OCI-M2 (cell line): ENCODE results near the gene UBAC1.
"Not testable (repeated sequence)": the region's sequence is repeated elsewhere in the genome, so short reads cannot be mapped to it uniquely, and the experiment has no call there.

Experiments
- DNase-seq: peaks from one replicate; lab custom pipeline; 2025; ENCODE audit not compliant: unreplicated experiment; lab: John Stamatoyannopoulos, UW

UBAC1 gene

DNA sequence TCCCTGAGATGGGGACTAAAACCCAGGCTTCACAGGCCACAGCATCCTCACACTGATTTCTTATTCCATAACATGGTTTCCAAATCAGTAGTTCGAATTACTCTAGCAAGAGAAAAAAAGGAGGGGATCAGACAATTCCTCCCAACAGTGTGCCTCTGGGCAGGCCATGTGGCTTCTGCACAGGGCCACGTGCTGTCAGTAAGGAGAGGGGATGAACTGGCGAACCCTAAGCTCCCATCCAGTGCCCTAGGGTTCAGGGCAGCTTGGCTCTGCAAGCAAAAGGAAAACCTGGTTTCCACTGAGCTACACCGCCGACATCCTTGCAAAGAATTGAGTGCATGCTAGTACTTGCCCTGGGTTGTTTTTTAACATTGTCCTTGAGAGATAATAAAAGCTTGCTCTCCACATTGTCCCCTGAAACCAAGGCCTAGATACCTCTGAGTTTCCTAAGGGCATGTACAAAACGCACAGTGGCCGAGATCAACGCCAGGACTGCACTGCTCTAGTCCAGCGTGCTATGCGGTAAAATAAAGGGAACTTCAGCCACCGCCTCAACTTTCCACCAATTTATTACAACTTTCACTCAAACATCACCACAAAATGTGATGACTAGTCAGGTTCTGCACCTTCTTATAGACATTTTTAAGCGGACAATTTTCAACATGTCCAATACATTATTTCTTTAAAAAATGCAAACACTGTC, 58.4 kb downstream of the UBAC1 start:
- no peak for DNase-seq

- DNase-seq: no peak
Measured at GRCh38 chr9:135901826-135902225, 59.3 kb downstream of the UBAC1 start.

DNA sequence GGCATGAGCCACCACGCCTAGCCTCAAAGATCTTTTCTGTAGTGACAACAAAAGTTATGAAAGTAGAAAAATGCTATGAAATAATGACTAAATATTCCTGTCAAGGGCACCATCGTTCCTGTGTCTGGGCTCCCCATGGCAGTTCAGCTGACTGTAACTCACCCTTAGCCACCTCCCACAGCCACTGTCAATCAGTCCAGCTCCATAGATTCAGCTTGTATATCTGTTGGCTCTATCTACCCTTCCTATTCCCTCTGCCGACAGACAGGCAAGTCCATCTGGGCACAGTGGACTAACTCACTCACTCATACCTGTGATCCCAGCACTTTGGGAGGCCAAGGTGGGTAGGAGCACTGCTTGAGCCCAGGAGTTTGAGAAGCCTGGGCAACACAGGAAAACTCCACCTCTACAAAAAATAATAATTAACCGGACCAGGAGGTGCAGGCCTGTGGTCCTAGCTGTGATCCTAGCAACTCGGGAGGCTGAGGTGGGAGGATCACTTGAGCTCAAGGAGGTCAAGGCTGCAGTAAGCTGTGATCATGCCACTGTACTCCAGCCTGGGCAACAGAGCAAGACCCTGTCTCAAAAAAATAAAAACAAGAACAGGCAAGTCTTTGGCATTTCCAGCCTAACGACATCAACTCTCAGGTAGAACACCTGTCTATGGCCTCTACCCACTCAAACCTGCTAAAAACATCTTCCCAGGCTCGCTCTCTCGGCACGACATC, 60.0 kb downstream of the UBAC1 start:
- DNase-seq: no peak

DNA sequence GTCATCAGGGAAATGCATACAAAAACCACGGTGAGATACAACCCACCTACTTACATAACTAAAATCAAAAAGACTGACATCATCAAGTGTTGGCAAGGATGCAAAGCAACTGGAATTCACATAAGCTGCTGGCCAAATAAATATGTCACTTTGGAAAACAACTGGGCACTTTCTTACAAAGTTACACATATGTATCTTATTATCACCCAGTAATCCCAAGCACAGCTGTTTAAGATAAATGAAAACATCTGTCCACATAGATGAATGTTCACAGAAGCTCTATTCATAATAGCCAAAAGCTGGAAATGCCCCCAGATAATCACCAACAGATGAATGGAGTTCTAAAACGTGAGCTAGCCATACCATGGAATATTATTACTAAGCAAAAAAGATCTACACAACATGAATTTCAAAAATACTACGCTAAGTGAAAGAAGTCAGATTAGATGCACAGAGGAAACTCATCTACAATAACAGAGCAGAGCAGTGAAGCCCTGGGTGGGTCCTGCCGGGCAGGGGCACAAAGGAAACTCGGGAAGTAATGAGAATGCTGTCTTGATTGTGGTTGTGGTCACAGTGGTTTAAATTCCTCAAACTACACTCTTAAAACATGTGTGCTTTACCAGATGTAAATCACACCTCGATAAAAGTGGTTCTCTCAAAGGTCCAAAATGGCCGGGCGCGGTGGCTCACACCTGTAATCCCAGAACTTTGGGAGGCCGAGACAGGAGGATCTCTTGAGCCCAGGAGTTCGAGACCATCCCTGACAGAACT, 62.4 kb downstream of the UBAC1 start:
- DNase-seq: no peak

DNA sequence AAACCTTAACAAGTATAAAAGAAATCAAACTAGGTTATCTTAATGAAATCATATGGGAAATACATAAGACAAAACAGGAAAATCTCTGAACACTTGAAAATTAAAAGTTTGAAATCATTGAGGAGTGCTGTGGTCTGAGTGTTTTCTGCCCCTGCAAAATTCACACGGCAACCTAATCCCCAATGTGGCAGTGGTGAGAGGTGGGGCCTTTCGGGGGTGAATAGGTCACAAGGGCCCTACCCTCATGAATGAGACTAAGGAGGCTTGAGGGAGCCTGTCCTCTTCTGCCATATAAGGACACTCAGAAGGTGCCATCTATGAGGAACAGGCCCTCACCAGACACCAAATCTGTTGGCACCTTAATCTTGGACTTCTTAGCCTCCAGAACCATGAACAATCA, 64.5 kb downstream of the UBAC1 start:
- no peak for DNase-seq

DNA sequence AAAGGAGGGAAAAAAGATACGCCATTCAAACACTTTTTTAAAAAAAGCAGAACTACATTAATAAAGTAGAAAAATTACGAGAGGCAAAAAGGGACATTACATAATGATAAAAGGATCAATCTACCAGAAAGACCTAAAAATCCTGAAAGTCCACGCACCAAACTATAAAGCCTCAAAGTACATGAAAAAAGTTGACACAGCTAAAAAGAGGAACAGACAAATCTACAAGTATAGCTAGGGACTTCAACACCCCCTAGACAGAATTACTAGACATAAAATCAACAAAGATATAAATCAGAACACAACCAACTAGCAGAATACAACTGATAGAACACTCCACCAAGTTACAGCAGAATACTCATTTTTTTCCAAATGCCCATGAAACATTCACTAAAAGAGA, 65.0 kb downstream of the UBAC1 start:
- no peak for DNase-seq

DNA sequence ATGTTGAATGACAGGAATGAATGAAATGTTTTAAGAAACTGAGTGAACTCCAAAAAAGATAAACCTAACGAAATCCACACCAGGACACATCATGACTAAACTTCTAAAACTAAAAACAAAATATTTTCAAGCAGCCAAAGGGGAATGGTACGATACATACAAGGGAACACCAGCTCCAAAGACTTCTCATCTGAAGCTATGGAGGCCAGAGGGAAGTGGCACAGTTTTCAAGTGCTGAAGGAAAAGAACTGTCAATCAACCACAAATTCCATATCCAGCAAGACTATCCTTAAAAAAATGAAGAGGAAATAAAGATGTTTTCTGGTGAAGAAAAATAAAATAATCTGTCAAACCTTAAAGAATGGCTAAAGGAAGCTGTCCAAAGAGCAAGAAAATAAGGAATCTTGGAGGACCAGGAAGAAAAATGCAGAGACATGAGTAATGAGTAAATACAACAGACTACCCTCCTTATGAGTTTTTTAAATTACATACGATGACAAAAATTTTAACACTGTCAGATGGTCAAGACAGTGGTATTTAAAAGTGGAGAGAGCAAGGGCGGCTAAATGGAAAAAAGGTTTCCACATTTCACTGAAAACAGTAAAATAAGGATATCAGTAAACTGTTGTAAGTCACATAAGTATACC, 65.8 kb downstream of the UBAC1 start:
- DNase-seq: no peak

DNA sequence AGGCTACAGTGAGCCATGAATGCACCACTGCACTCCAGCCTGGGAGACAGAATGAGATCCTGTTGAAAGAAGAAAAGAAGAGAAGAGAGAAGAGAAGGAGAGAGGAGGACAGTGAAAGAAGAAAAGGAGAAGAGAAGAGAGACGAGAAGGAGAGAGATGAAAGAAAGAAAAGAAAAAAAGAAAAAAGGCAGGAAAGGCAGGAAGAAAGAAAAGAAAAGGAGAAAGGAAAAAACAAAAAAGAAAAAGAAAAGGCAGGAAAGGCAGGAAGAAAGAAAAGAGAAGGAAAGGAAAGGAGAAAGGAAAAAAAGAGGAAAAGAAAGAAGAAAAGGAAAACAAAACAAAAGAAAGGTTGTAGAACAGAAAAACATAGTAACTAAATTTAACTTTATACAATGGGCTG, 68.1 kb downstream of the UBAC1 start:
- DNase-seq: no peak

DNA sequence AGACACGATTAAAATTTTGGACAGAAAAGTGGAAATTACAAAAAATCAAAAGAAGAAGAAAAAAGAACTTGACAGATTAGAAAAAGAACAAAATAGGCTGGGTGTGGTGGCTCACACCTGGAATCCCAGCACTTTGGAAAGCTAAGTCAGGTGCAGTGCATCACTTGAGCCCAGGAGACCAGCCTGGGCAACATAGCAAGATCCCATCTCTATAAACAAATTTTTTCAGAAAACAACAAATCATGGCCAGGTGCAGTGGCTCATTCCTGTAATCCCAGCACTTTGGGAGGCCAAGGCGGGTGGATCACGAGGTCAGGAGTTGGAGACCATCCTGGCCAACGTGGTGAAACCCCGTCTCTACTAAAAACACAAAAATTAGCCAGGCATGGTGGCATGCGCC, 68.8 kb downstream of the UBAC1 start:
- not testable (repeated sequence) for DNase-seq

DNA sequence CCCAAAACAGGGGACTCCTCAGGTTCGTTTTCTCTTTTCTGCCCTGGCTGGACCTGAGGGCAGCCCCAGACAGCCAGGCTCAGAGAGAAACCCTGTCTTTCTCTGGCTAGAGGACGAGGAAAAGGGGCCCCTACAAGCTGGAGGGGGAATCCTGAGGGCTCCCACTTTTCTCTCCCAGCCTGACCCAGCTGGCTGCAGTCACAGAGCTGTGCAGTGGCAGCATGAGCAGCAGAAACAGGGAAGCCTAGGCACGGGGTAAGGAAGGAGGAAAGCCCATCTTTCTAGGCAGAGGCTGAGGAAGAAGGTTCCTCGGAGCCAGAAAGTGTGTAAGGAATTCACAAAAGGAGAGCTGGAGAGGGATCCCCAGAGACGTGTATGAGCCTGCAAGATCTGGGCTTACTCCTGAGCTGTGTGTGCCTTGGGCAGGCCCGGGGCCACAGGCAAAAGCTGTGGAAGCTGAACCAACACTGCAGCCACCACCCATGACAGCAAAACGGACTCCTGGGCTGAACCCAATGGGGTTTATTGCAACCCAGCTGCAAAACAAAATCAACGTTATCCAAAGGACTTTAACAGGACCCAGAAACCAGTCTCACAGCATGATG, 70.0 kb downstream of the UBAC1 start:
- DNase-seq: no peak

DNA sequence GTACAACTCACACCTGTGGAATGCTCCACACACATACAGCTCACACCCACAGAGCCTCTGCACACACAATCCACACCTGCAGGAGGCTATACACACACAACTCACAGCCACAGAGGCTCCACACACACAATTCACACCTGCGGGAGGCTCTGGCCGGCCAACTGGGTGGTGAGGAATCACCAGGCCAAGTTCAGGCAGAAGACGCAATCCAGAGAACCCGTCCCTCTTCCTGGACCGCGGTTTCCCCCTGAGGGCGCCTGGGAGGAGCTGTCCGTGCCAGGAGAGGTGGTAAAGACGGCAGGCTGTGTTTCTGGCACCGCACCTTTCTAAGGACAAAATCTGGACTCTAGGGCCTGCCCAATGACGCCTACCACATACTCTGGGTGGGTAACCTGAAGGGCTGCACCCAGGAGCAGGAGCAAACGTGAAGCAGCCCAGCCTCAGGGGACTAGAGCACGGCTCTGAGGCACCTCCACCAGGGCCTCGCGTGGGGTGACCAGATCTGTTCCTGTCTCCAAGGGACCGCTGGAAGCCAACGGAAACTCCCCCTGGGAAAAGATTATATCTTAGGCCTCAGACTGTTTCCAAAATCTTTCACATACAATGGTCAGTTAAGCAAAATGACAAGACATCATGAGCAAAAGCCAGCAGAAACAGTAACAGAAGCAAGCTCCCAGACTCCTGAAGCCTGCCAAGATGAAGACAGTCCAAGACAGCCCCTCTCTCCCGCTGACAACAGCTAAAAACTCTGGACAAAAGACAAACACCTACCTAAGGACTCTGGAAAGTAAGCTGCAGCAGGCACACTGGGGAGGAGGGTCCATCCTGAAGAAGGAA, 70.8 kb downstream of the UBAC1 start:
- DNase-seq: no peak

- no peak for DNase-seq
Measured at GRCh38 chr9:135889564-135890189, 71.5 kb downstream of the UBAC1 start.

DNA sequence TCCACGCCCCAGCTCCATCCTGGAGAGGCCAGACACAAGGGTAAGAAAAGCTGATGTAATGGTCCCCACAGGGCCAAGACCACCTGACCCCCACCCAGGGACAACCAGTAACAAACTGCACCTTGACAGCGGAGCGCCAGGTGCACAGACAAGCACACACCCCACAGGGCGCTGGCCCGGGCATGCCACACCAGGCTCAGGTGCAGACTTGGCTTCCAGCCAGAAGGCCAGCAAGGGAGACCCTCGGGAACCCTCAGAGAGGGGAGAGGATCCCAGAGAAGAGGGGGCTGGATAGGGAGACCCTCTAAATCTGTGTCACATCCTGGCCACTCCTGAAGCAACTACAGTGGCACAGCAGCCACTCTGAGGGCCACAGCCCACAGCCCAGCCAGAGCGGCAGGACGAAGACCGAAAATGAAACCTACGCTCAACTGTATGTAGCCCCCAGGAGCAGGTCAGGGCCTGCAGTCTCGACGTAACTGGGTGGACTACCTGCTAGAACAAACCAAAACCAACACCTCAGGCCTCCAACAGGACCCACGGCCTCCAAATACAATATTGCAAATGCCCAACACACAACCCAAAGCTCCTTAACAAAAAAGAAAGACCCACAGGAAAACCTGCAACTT, 72.3 kb downstream of the UBAC1 start:
- no peak for DNase-seq

DNA sequence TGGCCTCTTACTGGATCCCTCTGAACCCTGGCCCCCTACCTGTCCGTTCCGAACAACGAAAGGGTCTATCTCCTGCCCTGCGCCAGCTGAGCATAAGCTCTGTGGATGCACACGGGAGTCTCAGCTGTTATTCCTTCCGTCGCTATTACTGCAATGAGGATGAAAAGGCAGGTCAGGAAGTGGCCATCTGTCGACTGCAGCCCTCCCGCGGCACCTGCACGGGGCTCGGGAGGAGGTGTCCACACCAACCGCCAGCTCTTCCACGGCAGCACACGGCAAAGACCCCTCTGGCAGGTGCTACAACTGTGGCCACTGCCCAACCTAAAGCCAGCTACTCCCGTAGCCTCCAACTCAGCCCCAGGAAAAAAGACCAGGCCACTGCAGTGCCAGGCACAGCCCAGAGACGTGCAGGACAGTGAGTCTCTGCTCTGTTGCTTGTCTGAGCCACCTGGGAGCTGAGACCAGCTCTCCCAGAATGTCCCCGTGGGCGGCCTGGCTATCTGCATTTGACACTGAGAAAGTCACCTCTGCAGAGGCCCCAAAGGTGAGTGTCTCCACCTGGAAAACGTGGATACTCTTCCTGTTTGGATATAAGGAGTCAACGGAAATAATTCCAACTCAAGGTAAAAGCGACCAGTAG, 72.9 kb downstream of the UBAC1 start:
- DNase-seq: no peak

DNA sequence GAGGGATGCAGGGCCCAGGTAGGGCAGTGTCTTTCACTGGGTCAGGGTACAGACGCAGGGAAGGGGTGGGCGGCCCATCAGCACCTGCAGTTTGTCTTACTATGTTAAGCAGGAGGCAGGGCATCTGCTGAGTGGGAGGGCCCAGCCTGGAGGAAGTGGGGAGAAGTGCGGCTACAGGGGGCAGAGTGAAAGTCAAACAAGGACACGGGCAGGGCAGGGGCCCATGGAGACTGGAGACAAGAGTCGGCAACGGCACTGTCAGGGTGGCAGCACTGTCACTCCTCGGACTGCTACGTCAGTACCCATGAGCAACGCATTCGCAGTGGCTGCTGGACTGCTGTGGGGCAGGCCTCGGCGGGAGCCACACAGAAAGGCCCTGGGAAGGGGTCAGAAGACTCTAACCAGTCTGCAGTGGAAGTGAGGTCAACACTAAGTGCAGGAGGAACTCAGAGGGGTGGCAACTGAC, 73.6 kb downstream of the UBAC1 start:
- no peak for DNase-seq

DNA sequence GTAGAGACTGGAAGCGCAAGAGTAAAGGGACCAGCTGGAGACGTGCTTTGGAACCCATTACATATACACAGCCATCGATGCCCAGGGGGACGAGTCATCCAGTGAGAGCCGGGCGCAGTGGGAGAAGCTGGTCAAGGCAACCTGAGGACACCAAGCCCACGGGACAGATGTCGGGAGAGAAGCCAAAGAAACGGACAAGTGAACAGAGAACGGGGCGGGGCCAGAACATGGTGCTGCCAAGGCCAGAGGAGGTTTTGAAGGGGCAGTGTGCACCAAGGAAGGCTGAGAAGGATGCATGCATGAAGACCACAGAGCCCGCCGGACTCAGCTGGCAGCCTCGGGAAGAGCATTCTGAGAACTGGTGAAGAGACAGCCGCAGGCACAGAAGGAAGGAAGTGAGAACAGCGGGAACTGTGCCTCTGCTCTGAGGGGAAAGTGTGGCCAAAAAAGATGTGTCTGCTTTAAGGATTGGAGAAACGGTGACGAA, 74.1 kb downstream of the UBAC1 start:
- DNase-seq: no peak

GRCh38 chr9:135886147-135886981, 74.8 kb downstream of the UBAC1 start:
- DNase-seq: no peak
